Measurements from ENCODE around the gene ERICH6B. TPM values are rescaled to one million over a fixed set of nuclear protein-coding genes. Genes with fewer than 3 reads are reported as not detected.

Gene ERICH6B
- total and polyA plus RNA-seq, 8 donors = not detected

GRCh38 chr13:45592758-45593157 is 22.8 kb downstream of the ERICH6B start:
- intact Hi-C loops (cut with DNase I; ENCODE audit: low total_unique reads) = no loop called here
- H3K27ac ChIP-seq = no peak overlapping the region
- H3K4me1 ChIP-seq = no peaks in the 10 kb centered on the region
- DNase-seq = no peak
- 88 to 94% (median 90%) methylated on average over 2 of the region's 2 CpGs for WGBS, 5 donors
- no peaks in the 10 kb centered on the region for H3K36me3 ChIP-seq
- H3K27me3 ChIP-seq = peaks cover 0 to 15% (median 0%) of the 10 kb centered on the region in 3 donors
- no peak for TF ChIP-seq POLR2A (IDR thresholded peaks at IDR 0.05)
- H3K4me3 ChIP-seq = no peak overlapping the region
- no peaks in the 10 kb centered on the region for H3K9me3 ChIP-seq

- DNase-seq = no peak
- Histone ChIP-seq H3K27ac (no peak overlapping the region), H3K9me3 (no peaks in the 10 kb centered on the region), H3K4me3 (no peak overlapping the region), H3K36me3 (no peaks in the 10 kb centered on the region), H3K27me3 (peaks cover 0 to 14% (median 0%) of the 10 kb centered on the region in 3 donors), H3K4me1 (no peaks in the 10 kb centered on the region)
- intact Hi-C loops (cut with DNase I; ENCODE audit: low total_unique reads) = no loop called here
- WGBS, 5 donors = 75 to 84% (median 81%) methylated on average over 4 of the region's 4 CpGs
- no peak for TF ChIP-seq POLR2AphosphoS5 (IDR thresholded peaks at IDR 0.05)
- no peak for TF ChIP-seq CTCF (IDR thresholded peaks at IDR 0.05)
- no peak for TF ChIP-seq EP300 (IDR thresholded peaks at IDR 0.05)
- TF ChIP-seq POLR2A (IDR thresholded peaks at IDR 0.05) = no peak
Measured at GRCh38 chr13:45590066-45590465, 25.5 kb downstream of the ERICH6B start.

GRCh38 chr13:45587897-45588296 is 27.6 kb downstream of the ERICH6B start:
- H3K27ac ChIP-seq = no peak overlapping the region
- DNase-seq = no peak
- H3K9me3 ChIP-seq = no peaks in the 10 kb centered on the region
- peaks cover 0 to 14% (median 0%) of the 10 kb centered on the region in 3 donors for H3K27me3 ChIP-seq
- H3K4me3 ChIP-seq = no peak overlapping the region
- H3K36me3 ChIP-seq = no peaks in the 10 kb centered on the region
- TF ChIP-seq POLR2AphosphoS5 (IDR thresholded peaks at IDR 0.05) (no peak), EP300 (IDR thresholded peaks at IDR 0.05) (no peak), POLR2A (IDR thresholded peaks at IDR 0.05) (no peak), CTCF (IDR thresholded peaks at IDR 0.05) (no peak)
- H3K4me1 ChIP-seq = no peaks in the 10 kb centered on the region
- WGBS, 5 donors = 93 to 100% (median 95%) methylated on average over 1 of the region's 1 CpG
- intact Hi-C loops (cut with DNase I; ENCODE audit: low total_unique reads) = no loop called here

- WGBS, 5 donors = 71 to 88% (median 80%) methylated on average over 6 of the region's 6 CpGs
- H3K36me3 ChIP-seq = no peaks in the 10 kb centered on the region
- no peaks in the 10 kb centered on the region for H3K4me1 ChIP-seq
- TF ChIP-seq EP300 (IDR thresholded peaks at IDR 0.05) = no peak
- TF ChIP-seq POLR2A (IDR thresholded peaks at IDR 0.05) = no peak
- TF ChIP-seq POLR2AphosphoS5 (IDR thresholded peaks at IDR 0.05) = no peak
- no peak for TF ChIP-seq CTCF (IDR thresholded peaks at IDR 0.05)
- no peak overlapping the region for H3K4me3 ChIP-seq
- peaks cover 0 to 14% (median 0%) of the 10 kb centered on the region in 3 donors for H3K27me3 ChIP-seq
- intact Hi-C loops (cut with DNase I; ENCODE audit: low total_unique reads) = no loop called here
- H3K9me3 ChIP-seq = no peaks in the 10 kb centered on the region
- H3K27ac ChIP-seq = no peak overlapping the region
- DNase-seq = peak in 1 of 2 donors; percentile 9
Measured at GRCh38 chr13:45584816-45585215, 30.7 kb downstream of the ERICH6B start.

- Histone ChIP-seq H3K36me3 (no peaks in the 10 kb centered on the region), H3K4me1 (no peaks in the 10 kb centered on the region), H3K27ac (no peak overlapping the region), H3K9me3 (no peaks in the 10 kb centered on the region), H3K4me3 (no peak overlapping the region), H3K27me3 (peaks cover 0 to 14% (median 0%) of the 10 kb centered on the region in 3 donors)
- intact Hi-C loops (cut with DNase I; ENCODE audit: low total_unique reads) = no loop called here
- no peak for DNase-seq
- TF ChIP-seq EP300 (IDR thresholded peaks at IDR 0.05) (no peak), POLR2AphosphoS5 (IDR thresholded peaks at IDR 0.05) (no peak), POLR2A (IDR thresholded peaks at IDR 0.05) (no peak), CTCF (IDR thresholded peaks at IDR 0.05) (no peak)
- 41 to 58% (median 57%) methylated on average over 3 of the region's 3 CpGs for WGBS, 5 donors
Measured at GRCh38 chr13:45582408-45583076, 33.0 kb downstream of the ERICH6B start.

Measured in stomach (tissue), 9 donors.